ENCODE data around the gene SNF8. TPM values are rescaled to one million over a fixed set of nuclear protein-coding genes. Genes with fewer than 3 reads are reported as not detected.

The SNF8 gene
- polyA plus RNA-seq (2011; rRNA removed) (104 and 113 TPM in 2 replicates), polyA minus RNA-seq (2011; rRNA and poly(A)+ RNA removed) (58.2 and 70.7 TPM in 2 replicates)

GRCh38 chr17:48944515-48945260, at the start of gene SNF8:
TSS of gene SNF8 (minus strand) at chr17:48944842. CDS start at chr17:48944734, 108 bp downstream.
- CTCF ChIA-PET = interaction anchor here (0.6 to 4.5 kb wide), 6 partner anchors 10 to 91 kb away, joined by 3 to 27 read pairs (median 3); no protein-coding TSS in a partner anchor
- no peaks in the 10 kb centered on the region for H3K27me3 ChIP-seq (ENCODE audit: control insufficient read depth, insufficient read depth, low read length)
- peak within 1 kb of the TSS; percentile 62 for H3K4me3 ChIP-seq (ENCODE audit: low read depth, low read length)
- TF ChIP-seq CTCF (IDR thresholded peaks at IDR 0.05; ENCODE audit: insufficient read depth, low read depth, low read length) = no peak
- DNase-seq (ENCODE audit: low read depth) = peak; percentile 39
- POLR2A ChIA-PET = interaction anchor here (0.6 to 0.7 kb wide), 2 partner anchors 103 to 713 kb away, joined by 3 to 5 read pairs; no protein-coding TSS in a partner anchor
- peaks cover 4% of the 10 kb centered on the region for H3K36me3 ChIP-seq (ENCODE audit: control insufficient read depth, insufficient read depth, low read length)

- POLR2A ChIA-PET = interaction anchor here (0.7 kb wide), 1 partner anchor 143 kb away, joined by 3 read pairs; no protein-coding TSS in a partner anchor
- TF ChIP-seq CTCF (IDR thresholded peaks at IDR 0.05; ENCODE audit: insufficient read depth, low read depth, low read length) = no peak
- Histone ChIP-seq H3K4me3 (ENCODE audit: low read depth, low read length) (no peak overlapping the region), H3K36me3 (ENCODE audit: control insufficient read depth, insufficient read depth, low read length) (no peaks in the 10 kb centered on the region), H3K27me3 (ENCODE audit: control insufficient read depth, insufficient read depth, low read length) (peaks cover 27% of the 10 kb centered on the region)
- DNase-seq (ENCODE audit: low read depth) = no peak
- CTCF ChIA-PET = interaction anchor here (0.7 to 1.7 kb wide), 3 partner anchors 19 to 63 kb away, joined by 3 to 7 read pairs (median 3); no protein-coding TSS in a partner anchor
Observed at GRCh38 chr17:48993951-48994350, 49.3 kb upstream of the SNF8 start.

- ChIA-PET POLR2A (no interaction called here), CTCF (interaction anchor here (1.1 to 1.2 kb wide), 2 partner anchors 19 to 42 kb away, joined by 3 read pairs; no protein-coding TSS in a partner anchor)
- no peaks in the 10 kb centered on the region for H3K36me3 ChIP-seq (ENCODE audit: control insufficient read depth, insufficient read depth, low read length)
- H3K27me3 ChIP-seq (ENCODE audit: control insufficient read depth, insufficient read depth, low read length) = peaks cover 27% of the 10 kb centered on the region
- no peak for DNase-seq (ENCODE audit: low read depth)
- no peak for TF ChIP-seq CTCF (IDR thresholded peaks at IDR 0.05; ENCODE audit: insufficient read depth, low read depth, low read length)
- no peak overlapping the region for H3K4me3 ChIP-seq (ENCODE audit: low read depth, low read length)
Observed at GRCh38 chr17:48993305-48993704, 48.7 kb upstream of the SNF8 start.

- TF ChIP-seq CTCF (IDR thresholded peaks at IDR 0.05; ENCODE audit: insufficient read depth, low read depth, low read length) = no peak
- CTCF ChIA-PET = interaction anchor here (0.7 to 1.2 kb wide), 2 partner anchors 41 to 43 kb away, joined by 3 read pairs; no protein-coding TSS in a partner anchor
- H3K4me3 ChIP-seq (ENCODE audit: low read depth, low read length) = no peak overlapping the region
- POLR2A ChIA-PET = no interaction called here
- no peak for DNase-seq (ENCODE audit: low read depth)
- H3K27me3 ChIP-seq (ENCODE audit: control insufficient read depth, insufficient read depth, low read length) = peaks cover 23% of the 10 kb centered on the region
- H3K36me3 ChIP-seq (ENCODE audit: control insufficient read depth, insufficient read depth, low read length) = no peaks in the 10 kb centered on the region
Observed at GRCh38 chr17:48992444-48992843, 47.8 kb upstream of the SNF8 start.

GRCh38 chr17:48990882-48991357, 46.3 kb upstream of the SNF8 start:
- peaks cover 16% of the 10 kb centered on the region for H3K27me3 ChIP-seq (ENCODE audit: control insufficient read depth, insufficient read depth, low read length)
- no peak for DNase-seq (ENCODE audit: low read depth)
- POLR2A ChIA-PET = no interaction called here
- no peak overlapping the region for H3K4me3 ChIP-seq (ENCODE audit: low read depth, low read length)
- CTCF ChIA-PET = no interaction called here
- TF ChIP-seq CTCF (IDR thresholded peaks at IDR 0.05; ENCODE audit: insufficient read depth, low read depth, low read length) = no peak
- no peaks in the 10 kb centered on the region for H3K36me3 ChIP-seq (ENCODE audit: control insufficient read depth, insufficient read depth, low read length)
